DMS53 (cell line): ENCODE results near the gene GPANK1.

Source experiments
- DNase-seq: peaks from one replicate; lab custom pipeline; 2025; lab: John Stamatoyannopoulos, UW

Gene GPANK1

GRCh38 chr6:31662124-31662723 is 2.6 kb downstream of the GPANK1 start:
- no peak for DNase-seq

GRCh38 chr6:31661262-31662123 is 3.3 kb downstream of the GPANK1 start:
- DNase-seq = no peak

GRCh38 chr6:31660381-31661261 is 4.2 kb downstream of the GPANK1 start, which contains the start of gene C6orf47:
Gene C6orf47 (minus strand): TSS chr6:31660778. CDS start chr6:31659947, 831 bp downstream.
- DNase-seq = peak; percentile 94

DNA sequence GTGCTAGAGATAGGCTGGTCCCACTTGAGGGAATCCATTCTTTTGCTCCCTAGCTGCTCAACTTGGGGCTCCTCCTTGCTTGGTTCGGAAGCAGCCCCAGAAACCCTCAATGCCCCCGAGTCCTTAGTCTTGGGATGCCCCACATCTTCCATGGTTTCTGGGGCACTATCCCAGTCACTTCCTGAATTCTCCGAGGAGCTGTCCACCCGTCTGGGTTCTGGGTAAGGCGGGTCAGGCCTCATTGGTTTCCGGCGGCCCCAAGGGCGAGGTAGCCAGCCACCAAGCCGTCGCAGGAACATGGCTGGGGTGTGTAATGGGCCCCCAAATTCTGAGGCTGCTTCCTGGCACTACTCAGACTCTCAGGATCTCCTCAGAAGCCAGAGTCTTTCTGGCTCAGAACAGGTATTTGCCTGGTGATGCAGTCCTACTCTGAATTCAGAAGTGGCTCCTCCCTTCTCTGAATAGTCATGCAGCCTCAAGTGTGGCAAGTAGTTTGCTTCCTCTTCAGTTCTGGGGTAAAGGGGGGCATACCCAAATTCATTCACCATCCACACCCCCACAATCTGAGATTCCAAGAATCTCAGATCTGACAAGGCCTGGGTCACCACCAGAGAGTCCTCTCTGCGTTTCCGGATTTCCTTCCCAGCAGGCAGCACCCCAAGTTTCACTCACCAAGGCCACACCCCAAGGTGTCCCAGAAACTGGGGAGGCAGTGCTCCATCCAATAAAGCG is 5.0 kb downstream of the GPANK1 start:
- peak; percentile 54 for DNase-seq

- no peak for DNase-seq
Measured at GRCh38 chr6:31658983-31659648, 5.7 kb downstream of the GPANK1 start.

GRCh38 chr6:31658158-31658688 is 6.6 kb downstream of the GPANK1 start:
- DNase-seq = no peak

GRCh38 chr6:31657406-31658157 is 7.2 kb downstream of the GPANK1 start:
- DNase-seq = no peak

DNA sequence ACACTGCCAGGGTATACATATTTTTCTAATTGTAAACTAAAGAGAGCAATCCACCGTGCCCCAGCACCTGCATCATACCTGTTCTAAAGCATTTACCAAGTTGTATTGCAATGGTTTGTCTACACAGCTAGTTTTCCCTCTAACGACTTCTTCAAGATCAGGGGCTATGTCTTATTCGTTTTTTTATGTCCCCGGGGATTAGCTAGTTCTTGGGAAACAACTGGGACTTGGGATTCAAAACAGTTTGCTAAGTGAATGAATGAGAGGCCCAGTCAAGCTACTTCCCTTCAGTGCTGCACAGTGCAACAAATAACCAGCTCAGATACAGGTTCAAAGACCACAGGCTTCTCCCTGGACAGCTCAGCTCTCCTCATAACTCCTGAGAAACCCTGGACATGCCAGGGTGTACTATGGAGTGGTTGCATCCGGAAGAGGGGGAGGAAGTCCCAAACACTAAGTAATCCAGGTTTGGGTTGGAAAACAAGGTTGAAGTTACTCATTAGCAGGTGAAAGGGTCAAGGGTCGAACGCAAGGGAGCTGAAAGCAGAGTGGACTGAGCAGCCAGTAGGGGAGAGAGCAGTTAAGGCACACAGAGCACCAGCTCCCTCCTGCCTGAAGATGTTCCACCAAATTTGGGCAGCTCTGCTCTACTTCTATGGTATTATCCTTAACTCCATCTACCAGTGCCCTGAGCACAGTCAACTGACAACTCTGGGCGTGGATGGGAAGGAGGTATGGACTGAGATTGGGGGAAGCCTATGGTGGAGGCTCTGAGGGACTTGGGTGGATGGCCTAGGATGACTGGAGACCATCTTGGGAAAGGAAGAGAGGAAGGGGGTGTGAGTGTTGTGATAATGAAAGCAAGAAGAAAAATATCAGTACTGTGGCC is 9.2 kb downstream of the GPANK1 start, which contains the start of gene APOM:
Gene APOM (plus strand): TSS at position 546 of the 889 bp plus-strand sequence. CDS start 73 bp downstream, at position 619.
- no peak for DNase-seq

- DNase-seq = no peak
Measured at GRCh38 chr6:31654574-31655348, 10.0 kb downstream of the GPANK1 start.

DNA sequence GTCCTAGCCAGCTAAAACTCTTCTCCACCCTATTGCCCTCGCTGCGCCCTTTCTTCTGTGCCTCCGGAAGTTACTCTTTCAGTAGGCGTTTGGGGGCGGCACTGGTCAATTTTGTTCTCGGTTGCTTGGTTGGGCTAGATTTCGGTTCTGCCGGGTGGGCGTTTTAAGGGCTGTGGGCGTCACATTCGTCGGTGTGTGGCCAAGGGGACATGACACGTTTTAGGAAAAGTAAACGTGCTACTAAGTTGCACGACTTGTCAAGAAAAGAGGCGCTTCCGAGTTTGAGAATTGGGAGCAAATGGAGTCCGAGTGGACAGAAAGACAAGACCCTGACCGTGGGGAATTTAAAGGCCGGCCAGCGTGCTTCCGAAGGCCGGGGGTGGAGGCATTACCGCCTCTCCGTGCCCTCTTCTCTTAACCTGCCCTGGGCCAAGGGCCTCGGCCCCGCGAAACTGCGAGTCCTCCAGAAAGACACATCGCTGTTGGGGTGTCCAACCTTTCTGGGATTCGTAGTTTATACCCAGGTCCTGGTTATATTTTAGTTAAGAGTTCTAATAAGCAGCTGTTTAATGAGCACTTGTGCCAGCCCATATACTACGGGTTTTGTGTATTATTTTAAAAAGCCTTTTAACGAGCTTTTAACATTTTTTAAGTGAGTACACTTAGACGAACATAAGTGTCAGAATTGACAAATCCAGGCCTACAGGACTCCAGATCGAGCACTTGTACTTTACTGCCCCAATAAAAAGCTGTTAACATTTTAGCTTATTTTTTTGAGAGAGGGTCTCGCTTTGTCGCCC is 11.7 kb downstream of the GPANK1 start:
- DNase-seq = peak; percentile 99

DNA sequence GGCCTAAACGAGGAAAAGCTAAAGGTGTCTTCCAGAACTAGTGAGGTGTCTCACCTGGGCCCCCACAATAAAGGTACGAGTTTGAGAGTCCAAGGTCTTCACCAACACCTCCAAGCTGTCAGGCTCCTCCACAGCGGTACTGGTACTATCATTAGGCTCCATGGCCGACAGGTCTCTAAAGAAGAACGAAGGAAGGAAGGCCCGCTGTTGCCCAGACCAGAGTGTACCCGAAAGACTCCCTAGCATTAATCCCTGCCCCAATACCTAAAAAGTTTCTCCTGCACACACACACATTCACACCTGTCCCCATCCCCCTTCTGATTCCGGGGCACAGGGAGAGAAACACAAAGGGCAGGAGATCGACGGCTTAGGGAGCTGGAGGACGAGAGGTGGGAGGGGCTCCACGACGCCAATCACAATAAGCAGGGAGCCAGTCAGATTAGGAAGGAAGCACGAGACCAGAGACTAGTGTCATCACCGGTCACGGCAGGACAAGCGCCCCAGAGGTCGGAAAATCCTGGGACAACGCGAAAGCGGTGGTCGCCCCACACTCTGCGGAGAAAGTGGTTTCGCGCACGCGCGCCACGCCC is 13.1 kb downstream of the GPANK1 start:
- DNase-seq = peak; percentile 93

GRCh38 chr6:31645325-31645724 is 19.5 kb downstream of the GPANK1 start:
- DNase-seq = no peak

- DNase-seq = peak; percentile 26
Measured at GRCh38 chr6:31643818-31644454, 20.9 kb downstream of the GPANK1 start.

DNA sequence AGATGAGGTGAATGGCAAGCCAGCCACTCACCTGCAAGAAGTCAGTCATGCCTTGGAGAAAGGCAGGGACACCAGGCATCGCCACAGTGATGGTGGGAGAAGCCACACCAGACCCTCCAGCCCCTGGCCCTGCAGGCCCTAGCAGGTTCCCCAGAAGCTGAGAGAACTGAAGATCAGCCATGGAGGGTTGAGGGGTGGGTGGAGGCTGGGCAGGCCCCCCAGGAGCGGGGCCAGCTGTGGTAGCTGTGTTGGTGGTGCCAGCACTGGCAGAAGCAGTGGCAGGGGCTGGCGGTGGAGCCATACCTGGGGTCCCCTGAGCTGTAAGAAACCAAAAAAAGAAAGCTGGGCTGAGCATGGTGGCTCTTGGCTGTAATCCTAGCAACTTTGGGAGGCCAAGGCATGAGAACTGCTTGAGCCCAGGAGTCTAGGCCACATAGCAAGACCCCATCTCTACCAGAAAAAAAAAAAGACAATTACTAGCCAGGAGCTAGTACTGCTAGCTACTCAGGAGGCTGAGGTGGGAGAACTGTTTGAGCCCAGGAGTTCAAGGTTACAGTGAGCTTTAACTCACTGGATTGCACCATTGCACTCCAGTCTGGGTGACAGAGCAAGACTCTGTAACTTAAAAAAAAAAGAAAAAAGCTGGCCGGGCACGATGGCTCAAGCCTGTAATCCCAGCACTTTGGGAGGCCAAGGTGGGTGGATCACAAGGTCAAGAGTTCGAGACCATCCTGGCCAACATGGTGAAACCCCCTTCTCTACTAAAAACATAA is 21.8 kb downstream of the GPANK1 start:
- DNase-seq = no peak

DNA sequence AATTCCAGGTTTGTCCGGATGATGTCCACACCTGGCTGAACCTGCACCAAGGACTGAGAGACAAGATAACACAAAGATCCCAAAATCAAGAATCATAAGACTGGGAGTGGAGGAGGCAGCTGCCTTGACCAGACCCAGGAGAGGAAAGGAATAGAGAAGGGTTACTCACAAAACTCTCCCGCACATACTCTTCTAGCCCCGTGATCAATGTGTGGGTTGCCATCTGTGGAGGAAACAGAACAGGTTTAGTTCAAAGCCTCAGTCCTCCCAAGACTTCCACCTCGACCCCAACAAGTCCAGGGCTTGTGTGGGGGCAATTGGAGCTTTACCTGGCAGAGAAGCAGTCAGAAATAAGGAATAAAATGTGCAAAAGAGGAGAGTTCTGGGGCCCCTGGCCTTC is 23.4 kb downstream of the GPANK1 start:
- DNase-seq = no peak

- DNase-seq = no peak
Measured at GRCh38 chr6:31640612-31641011, 24.2 kb downstream of the GPANK1 start.
